ENCODE results near the gene SPDYE1. TPM values are rescaled to one million over a fixed set of nuclear protein-coding genes. Genes with fewer than 3 reads are reported as not detected.

The SPDYE1 gene
- total RNA-seq, 4 donors from 2014 or later = not detected

- TF ChIP-seq CTCF (IDR thresholded peaks at IDR 0.05; ENCODE audit: low read depth) = no peak
Observed at GRCh38 chr7:44042221-44042620, 44.5 kb downstream of the SPDYE1 start.

DNA sequence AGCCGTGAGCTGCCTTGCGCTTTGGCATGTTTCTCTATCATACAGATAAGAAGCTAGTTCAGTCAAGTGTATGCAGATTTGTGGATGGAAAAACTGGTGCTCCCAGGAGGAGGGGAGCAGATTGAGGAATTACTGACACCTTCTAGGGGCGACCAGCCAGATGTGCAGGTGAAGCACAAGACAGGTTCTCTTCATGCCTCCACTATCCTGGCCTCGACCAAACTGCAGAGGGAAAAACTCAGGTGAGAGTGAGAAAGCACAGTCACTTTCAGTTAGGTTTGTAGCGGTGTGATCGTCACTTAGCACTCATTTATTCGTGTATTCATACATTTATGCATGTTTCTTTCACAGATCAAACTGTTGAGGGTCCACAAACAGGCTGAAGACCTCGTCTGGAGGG is 46.2 kb downstream of the SPDYE1 start:
- TF ChIP-seq CTCF (IDR thresholded peaks at IDR 0.05; ENCODE audit: low read depth) = no peak

- no peak for TF ChIP-seq CTCF (IDR thresholded peaks at IDR 0.05; ENCODE audit: low read depth)
Observed at GRCh38 chr7:44044315-44045225, 46.9 kb downstream of the SPDYE1 start, which contains the start of gene DBNL. Gene DBNL (plus strand): TSS chr7:44044702. CDS start chr7:44044738, 36 bp downstream.

DNA sequence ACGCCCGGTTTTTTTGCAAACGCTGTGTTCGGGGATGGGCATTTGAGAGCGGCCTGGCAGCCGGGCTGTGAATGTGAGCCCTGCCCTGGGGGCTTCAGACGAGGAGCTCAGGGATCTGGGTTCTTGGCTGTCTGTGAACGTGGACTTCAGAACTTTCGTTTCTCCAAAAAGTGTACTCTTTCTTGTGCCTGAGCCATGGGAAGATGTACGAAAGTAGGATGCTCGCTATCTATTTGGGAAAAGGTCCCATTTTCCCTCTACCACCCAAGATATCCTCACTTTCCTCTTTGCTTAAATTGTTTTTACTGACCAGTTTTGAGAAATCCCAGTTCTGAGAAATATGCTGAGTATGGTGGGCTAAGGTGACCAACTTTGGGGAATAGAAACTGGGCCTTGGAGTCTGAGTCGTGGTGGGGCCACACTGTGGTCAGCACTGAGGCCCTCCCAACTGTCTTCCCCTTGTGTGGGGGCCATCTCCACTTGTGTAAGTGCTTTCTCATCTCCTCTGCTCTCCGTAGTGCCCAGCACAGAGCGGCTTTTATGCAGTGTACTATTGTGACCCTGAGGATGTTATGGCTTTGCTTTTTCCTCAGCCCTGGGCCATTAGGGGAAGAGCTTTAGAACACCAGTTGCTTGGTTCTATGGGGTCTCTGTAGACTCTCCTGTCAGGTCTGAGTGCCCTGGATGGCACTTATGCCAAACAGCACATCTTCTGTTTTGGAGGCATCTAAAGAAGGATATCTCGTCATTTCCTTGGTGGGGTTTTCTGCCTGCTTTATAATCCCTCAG is 47.7 kb downstream of the SPDYE1 start:
- no peak for TF ChIP-seq CTCF (IDR thresholded peaks at IDR 0.05; ENCODE audit: low read depth)

DNA sequence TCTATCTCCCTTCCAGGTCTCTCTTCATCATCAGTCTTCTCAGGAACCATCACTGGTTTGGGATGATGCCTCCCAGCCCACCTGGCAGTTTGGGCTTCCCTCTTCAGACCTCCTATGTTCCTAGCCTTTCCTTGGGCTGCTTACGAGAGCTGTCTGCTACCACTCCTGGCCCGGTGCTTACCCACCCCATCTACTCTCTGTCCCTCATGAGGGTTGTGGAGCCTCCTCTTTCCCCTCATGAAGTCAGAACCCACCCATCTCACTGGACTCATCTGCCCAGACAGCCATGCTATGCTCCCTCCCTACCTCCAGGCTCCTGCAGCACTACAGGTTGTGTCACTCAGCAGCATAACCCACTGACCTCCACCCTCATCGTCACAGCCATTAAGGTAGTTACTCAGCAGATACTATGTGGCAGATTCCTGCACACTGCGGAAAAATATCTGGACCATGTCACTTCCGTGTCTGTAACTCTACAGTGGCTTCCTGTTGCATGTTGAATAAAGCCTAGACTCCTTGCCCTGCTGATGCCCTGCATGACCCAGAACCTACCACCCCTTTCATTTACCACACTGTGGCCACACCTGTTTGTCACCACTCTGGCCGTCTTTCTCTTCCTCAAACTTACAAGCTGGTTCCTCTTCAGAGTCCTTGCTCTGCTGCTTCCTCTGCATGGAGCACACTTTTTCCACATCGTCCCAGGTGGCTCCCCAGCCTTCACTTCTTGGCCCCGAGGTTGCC is 48.8 kb downstream of the SPDYE1 start:
- TF ChIP-seq CTCF (IDR thresholded peaks at IDR 0.05; ENCODE audit: low read depth) = no peak

DNA sequence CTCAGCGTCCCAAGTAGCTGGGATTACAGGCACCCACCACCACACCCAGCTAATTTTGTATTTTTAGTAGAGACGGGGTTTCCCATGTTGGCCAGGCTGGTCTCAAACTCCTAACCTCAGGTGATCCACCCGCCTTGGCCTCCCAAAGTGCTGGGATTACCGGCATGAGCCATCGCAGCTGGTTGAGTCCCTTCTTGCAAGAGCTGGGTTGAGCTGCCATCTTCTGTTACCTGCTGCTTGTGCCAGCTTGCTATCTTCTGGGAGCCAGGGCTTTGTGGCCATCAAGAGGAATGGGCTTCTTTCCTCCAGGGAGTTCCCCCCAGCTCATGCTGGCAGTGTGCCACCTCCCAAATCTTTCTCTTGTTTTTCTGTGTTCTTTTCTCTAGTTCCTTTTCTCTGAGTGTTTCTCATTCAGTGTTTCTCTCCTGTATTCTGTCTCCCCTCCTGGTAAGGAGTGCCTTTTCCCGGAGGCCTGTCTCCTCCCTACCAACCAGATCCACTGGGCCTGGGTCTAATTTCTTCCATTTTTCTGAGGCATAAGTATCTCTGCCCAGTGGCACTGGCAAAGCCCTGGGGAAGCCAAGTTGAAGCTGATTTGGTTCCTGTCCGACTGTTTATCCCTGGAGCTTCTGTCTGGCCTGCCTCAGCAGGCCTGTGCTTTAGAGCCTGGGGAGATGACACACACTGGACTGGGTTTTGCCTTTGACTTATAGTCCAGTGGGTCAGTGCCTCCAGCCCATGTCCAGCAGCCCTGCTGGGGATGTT is 50.5 kb downstream of the SPDYE1 start:
- no peak for TF ChIP-seq CTCF (IDR thresholded peaks at IDR 0.05; ENCODE audit: low read depth)
